H54 (cell line): ENCODE data around the gene EPB41L5.
"Not testable (repeated sequence)": the region's sequence is repeated elsewhere in the genome, so short reads cannot be mapped to it uniquely, and the experiment has no call there.

Experiments
- DNase-seq: peaks from one replicate; pipeline ENCODE4 v3.0.0; 2011; ENCODE audit warnings: low spot score, mixed read lengths; ENCODE audit not compliant: insufficient read length
- FAIRE-seq: peaks from 3 replicates; lab custom pipeline; 2011; peaks lifted over from hg19 to GRCh38; lab: Jason Lieb, UNC
- POLR2A ChIP-seq: IDR thresholded peaks from 2 replicates; pipeline ENCODE4 v1.6.1; 2011; ENCODE audit warnings: low read depth, mild to moderate bottlenecking, low read length

The EPB41L5 gene

GRCh38 chr2:120100627-120101026 lies 87.8 kb downstream of the EPB41L5 start:
- no peak for DNase-seq
- no peak for FAIRE-seq
- TF ChIP-seq POLR2A, result no peak

DNA sequence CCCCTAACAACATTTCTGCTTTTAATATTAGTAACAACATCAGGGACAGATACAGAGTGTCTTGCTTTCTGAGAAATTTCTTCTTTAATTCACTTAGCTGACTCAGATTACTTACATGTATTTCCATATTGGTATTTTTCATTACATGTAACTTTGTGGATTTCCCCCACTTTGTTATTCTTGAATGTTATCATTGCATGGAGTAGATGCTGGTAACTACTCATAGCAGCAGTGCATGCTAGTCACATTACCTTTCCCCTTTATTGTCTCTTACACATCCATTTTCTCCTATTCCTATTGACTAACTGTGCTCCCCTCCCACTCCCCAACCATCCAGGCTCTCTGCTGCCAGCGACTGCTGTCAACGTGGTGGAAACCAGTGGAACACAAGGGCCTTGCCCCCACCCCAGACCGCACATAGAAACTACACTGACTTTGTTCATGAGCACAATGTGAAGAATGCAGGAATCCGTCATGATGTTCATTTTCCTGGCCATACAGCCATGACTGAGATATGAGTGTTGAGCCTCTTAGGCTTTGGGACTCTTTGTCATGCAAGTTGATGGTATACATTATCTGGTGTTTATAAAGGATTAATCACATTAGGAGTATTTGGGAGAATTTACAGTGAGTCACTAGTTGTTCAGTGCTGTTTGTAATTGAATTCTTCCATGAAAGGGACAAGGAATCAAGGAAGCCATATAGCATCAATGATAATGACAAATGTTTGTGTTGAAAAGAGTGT lies 91.0 kb downstream of the EPB41L5 start:
- no peak for TF ChIP-seq POLR2A
- DNase-seq (no peak), FAIRE-seq (peak; percentile 70)

DNA sequence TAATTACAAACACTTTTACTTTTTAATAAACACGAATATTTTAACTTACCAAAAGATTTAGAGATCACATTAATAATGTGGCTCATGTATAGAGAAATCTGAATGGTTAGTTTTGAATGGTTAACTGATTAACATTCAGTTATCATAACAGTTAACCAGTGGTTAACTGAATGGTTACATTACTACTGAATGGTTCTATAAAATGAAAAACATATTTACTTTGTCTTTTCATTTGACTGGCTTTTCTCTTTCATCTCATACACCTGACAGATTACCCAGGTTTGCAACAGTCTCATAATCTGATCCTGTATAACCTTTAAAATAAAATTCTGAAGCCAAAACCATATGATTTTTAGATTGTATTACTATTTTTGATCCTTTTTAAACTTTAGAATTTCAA lies 91.9 kb downstream of the EPB41L5 start:
- no peak for TF ChIP-seq POLR2A
- no peak for FAIRE-seq
- no peak for DNase-seq

GRCh38 chr2:120105360-120105759 lies 92.5 kb downstream of the EPB41L5 start:
- DNase-seq, result no peak
- TF ChIP-seq POLR2A, result no peak
- FAIRE-seq, result no peak

DNA sequence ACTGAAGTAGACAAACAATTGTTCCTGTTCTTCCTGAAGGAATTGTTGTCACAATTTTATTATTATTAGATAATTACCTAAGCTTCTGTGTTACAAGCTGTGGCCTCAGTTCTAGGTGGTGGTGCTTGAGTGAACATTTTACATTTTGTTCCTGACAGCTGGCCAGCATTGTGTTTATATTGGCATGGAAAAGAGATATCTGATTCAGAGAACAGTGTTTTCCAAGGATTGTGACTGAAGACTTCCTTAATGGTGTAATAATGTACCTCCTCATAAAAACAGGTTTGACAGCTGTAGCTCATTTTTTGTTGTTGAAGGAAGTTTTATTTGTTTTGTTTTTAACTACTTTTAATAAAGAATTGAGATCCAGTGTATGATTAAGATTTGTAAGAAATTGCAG lies 95.2 kb downstream of the EPB41L5 start:
- TF ChIP-seq POLR2A, result no peak
- FAIRE-seq (peak; percentile 81), DNase-seq (no peak)

DNA sequence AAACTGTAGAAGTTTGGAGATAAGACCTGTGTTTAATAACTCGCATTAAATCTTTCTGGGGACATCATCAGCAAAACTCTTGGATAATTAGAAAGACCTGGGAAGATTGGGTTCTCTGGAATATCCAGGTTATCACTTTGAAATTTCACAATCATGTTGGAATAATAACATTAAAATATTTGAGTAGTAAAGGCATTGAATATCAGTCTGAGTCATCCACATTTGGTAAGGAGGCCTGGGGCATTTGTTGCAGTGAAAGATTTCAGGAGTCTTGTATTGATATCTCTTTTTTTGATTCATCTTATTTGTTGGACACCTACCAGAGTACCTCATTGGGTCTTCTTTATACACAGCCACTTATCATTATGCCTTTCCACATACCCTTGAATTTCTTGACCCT lies 95.9 kb downstream of the EPB41L5 start:
- FAIRE-seq (no peak), DNase-seq (no peak)
- no peak for TF ChIP-seq POLR2A

- no peak for TF ChIP-seq POLR2A
- DNase-seq (no peak), FAIRE-seq (peak; percentile 86)
Observed at GRCh38 chr2:120109186-120110061, 96.5 kb downstream of the EPB41L5 start.

- DNase-seq, result no peak
- no peak for TF ChIP-seq POLR2A
- no peak for FAIRE-seq
Observed at GRCh38 chr2:120110062-120110362, 97.1 kb downstream of the EPB41L5 start.

- DNase-seq (no peak), FAIRE-seq (no peak)
- no peak for TF ChIP-seq POLR2A
Observed at GRCh38 chr2:120110507-120110906, 97.6 kb downstream of the EPB41L5 start.

GRCh38 chr2:120111193-120111592 lies 98.3 kb downstream of the EPB41L5 start:
- DNase-seq, result no peak
- FAIRE-seq, result no peak
- TF ChIP-seq POLR2A, result no peak

DNA sequence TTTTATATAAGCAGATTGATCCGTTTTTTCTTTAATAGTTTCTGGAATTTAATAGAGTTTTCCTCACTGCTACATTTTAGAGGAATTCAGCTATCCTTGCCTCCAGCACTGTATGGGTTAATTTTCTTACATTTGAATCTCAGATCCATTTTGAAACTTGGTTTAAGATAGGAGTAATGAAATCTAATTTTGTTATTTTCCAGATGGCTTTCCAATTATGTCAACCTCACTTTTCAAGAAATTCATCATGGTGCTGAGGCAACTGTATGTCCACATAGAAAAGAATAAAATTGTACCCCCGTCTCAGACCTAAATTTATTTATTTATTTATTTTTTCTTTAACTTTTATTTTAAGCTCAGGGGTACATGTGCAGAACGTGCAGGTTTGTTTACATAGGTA lies 105.1 kb downstream of the EPB41L5 start:
- no peak for DNase-seq
- FAIRE-seq, result no peak
- TF ChIP-seq POLR2A, result no peak

DNA sequence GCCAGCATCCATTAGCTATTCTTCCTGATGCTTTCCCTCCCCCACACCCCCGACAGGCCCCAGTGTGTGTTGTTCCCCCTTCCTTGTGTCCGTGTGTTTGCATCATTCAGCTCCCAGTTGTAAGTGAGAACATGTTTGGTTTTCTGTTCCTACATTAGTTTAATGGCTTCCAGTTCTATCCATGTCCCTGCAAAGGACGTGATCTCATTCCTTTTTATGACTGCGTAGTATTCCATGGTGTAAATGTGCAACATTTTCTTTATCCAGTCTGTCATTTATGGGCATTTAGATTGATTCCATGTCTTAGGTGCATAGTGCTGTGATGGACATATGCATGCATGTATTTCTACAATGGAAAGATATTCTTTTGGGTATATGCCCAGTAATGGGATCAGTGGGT lies 105.6 kb downstream of the EPB41L5 start:
- DNase-seq, result no peak
- no peak for FAIRE-seq
- no peak for TF ChIP-seq POLR2A

- not testable (repeated sequence) for DNase-seq, FAIRE-seq
Observed at GRCh38 chr2:120121337-120121736, 108.5 kb downstream of the EPB41L5 start.

GRCh38 chr2:120123090-120123489 lies 110.2 kb downstream of the EPB41L5 start:
- TF ChIP-seq POLR2A, result no peak
- no peak for DNase-seq
- no peak for FAIRE-seq

DNA sequence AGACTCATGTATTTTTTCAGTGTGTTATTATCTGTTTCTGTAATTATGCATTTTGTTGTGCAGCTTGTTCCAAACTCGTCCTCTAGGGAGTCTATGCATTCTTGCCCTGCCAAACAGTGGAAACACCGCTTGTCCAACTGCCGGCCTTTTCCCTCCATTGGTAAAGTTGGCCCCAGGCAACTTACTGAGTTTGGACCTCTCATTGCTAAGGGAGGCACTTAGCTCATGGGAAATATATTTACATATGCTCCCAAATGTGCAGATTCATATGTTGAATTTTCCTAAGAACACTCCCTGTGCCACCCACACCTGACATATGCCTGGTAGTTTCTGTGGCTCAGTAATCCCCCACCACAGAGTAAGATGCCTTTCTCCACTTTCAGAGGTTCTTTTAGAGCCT lies 112.3 kb downstream of the EPB41L5 start:
- no peak for TF ChIP-seq POLR2A
- DNase-seq (no peak), FAIRE-seq (no peak)
